ENCODE results near the gene FBXL22. TPM values are rescaled to one million over a fixed set of nuclear protein-coding genes. Genes with fewer than 3 reads are reported as not detected.
"Not testable (repeated sequence)": the region's sequence is repeated elsewhere in the genome, so short reads cannot be mapped to it uniquely, and the experiment has no call there.

FBXL22 gene
- total RNA-seq, 2 donors from 2014 or later = 12.5 to 39.6 TPM

DNA sequence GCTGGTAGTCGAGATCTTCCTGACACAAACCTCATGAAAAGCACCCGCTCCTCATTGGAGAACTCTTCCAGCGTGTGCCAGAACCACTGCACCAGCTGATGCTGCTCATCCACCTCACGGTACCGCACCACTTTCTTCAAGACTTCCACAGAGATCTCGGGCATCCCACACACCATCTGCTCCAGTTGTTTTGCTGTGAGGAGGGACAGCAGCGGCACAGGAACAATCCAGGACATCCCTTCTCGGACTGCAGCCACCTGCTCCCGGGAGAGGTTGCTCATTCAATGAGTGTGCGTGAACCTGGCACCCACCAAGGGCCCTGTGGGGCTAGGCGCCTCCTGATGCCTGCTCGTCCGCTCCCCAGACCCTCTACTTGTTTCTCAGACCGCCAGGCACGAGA lies 15.1 kb downstream of the FBXL22 start:
- Histone ChIP-seq H3K27ac (no peak overlapping the region), H3K36me3 (peaks cover 0 to 8% of the 10 kb centered on the region in 2 donors)

DNA sequence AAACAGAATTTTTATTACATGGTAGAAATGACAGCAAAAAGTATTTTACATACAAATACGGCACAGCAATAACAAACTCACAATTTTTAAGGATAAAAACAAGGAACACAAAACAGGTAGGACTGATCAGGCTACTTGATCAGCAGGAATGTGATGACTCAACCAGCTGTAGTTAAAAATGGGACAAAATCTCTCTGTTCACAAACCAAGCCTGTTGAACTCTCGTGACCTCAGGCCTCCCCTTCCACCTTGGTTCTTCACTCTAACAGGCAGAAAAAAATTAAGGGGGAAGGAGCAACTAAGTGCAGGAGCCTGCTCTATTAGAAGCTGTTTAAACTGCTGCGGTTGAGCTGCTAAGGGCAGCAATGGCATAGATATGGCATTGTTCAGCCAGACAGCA lies 18.7 kb downstream of the FBXL22 start:
- H3K27ac ChIP-seq = no peak overlapping the region
- no peaks in the 10 kb centered on the region for H3K27me3 ChIP-seq (replicated peaks; ENCODE audit: insufficient read depth)
- peaks cover 0 to 8% of the 10 kb centered on the region in 2 donors for H3K36me3 ChIP-seq
- H3K4me3 ChIP-seq = no peak overlapping the region
- intact Hi-C loops (cut with DNase I) = loop anchor here (10.0 kb wide), 1 partner anchor 279 kb away; no protein-coding TSS in a partner anchor
- TF ChIP-seq POLR2AphosphoS5 (IDR thresholded peaks at IDR 0.05) (no peak), POLR2A (IDR thresholded peaks at IDR 0.05) (no peak)
- TF ChIP-seq, protein P1, sequence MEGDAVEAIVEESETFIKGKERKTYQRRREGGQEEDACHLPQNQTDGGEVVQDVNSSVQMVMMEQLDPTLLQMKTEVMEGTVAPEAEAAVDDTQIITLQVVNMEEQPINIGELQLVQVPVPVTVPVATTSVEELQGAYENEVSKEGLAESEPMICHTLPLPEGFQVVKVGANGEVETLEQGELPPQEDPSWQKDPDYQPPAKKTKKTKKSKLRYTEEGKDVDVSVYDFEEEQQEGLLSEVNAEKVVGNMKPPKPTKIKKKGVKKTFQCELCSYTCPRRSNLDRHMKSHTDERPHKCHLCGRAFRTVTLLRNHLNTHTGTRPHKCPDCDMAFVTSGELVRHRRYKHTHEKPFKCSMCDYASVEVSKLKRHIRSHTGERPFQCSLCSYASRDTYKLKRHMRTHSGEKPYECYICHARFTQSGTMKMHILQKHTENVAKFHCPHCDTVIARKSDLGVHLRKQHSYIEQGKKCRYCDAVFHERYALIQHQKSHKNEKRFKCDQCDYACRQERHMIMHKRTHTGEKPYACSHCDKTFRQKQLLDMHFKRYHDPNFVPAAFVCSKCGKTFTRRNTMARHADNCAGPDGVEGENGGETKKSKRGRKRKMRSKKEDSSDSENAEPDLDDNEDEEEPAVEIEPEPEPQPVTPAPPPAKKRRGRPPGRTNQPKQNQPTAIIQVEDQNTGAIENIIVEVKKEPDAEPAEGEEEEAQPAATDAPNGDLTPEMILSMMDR (IDR thresholded peaks at IDR 0.05) = no peak
- no peak for DNase-seq (ENCODE audit: low spot score)
- 84% methylated on average over 3 of the region's 3 CpGs for WGBS
- H3K9me3 ChIP-seq = no peaks in the 10 kb centered on the region
- peaks cover 5% of the 10 kb centered on the region for H3K4me1 ChIP-seq (replicated peaks)

More for the DNA sequence above, 15.1 kb downstream of the FBXL22 start:
- TF ChIP-seq POLR2A (IDR thresholded peaks at IDR 0.05) (no peak), POLR2AphosphoS5 (IDR thresholded peaks at IDR 0.05) (no peak)
- TF ChIP-seq, protein P1 (IDR thresholded peaks at IDR 0.05) = no peak
- Histone ChIP-seq H3K9me3 (no peaks in the 10 kb centered on the region), H3K27me3 (replicated peaks; ENCODE audit: insufficient read depth) (no peaks in the 10 kb centered on the region), H3K4me1 (replicated peaks) (peaks cover 10% of the 10 kb centered on the region), H3K4me3 (no peak overlapping the region)
- no peak for DNase-seq (ENCODE audit: low spot score)
- 94% methylated on average over 15 of the region's 15 CpGs for WGBS
- intact Hi-C loops (cut with DNase I) = loop anchor here (5.0 to 10.0 kb wide), 2 partner anchors 283 to 455 kb away; no protein-coding TSS in a partner anchor

DNA sequence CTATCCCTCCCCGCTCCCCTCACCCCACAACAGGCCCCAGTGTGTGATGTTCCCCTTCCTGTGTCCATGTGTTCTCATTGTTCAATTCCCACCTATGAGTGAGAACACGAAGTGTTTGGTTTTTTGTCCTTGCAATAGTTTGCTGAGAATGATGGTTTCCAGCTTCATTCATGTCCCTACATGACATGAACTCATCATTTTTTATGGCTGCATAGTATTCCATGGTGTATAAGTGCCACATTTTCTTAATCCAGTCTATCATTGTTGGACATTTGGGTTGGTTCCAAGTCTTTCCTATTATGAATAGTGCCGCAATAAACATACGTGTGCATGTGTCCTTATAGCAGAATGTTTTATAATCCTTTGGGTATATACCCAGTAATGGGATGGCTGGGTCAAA lies 20.0 kb downstream of the FBXL22 start:
- over 99% methylated on average over 4 of the region's 4 CpGs for WGBS
- intact Hi-C loops (cut with DNase I) = loop anchor here (10.0 kb wide), 1 partner anchor 278 kb away; no protein-coding TSS in a partner anchor
- H3K4me3 ChIP-seq; H3K27me3 ChIP-seq (replicated peaks; ENCODE audit: insufficient read depth); H3K9me3 ChIP-seq; H3K36me3 ChIP-seq; H3K4me1 ChIP-seq (replicated peaks); H3K27ac ChIP-seq; DNase-seq (ENCODE audit: low spot score): not testable (repeated sequence)

DNA sequence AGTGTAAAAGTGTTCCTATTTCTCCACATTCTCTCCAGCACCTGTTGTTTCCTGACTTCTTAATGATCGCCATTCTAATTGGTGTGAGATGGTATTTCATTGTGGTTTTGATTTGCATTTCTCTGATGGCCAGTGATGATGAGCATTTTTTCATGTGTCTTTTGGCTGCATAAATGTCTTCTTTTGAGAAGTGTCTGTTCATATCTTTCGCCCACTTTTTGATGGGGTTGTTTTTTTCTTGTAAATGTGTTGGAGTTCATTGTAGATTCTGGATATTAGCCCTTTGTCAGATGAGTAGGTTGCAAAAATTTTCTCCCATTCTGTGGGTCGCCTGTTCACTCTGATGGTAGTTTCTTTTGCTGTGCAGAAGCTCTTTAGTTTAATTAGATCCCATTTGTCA lies 20.4 kb downstream of the FBXL22 start:
- H3K4me1 ChIP-seq (replicated peaks); H3K4me3 ChIP-seq; H3K27ac ChIP-seq; DNase-seq (ENCODE audit: low spot score); H3K36me3 ChIP-seq; H3K9me3 ChIP-seq; H3K27me3 ChIP-seq (replicated peaks; ENCODE audit: insufficient read depth): not testable (repeated sequence)
- intact Hi-C loops (cut with DNase I) = loop anchor here (10.0 kb wide), 1 partner anchor 277 kb away; no protein-coding TSS in a partner anchor
- 98% methylated on average over 3 of the region's 3 CpGs for WGBS

DNA sequence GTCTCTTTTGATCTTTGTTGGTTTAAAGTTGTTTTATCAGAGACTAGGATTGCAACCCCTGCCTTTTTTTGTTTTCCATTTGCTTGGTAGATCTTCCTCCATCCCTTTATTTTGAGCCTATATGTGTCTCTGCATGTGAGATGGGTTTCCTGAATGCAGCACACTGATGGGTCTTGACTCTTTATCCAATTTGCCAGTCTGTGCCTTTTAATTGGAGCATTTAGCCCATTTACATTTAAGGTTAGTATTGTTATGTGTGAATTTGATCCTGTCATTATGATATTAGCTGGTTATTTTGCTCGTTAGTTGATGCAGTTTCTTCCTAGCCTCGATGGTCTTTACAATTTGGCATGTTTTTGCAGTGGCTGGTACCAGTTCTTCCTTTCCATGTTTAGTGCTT lies 23.6 kb downstream of the FBXL22 start:
- H3K36me3 ChIP-seq = peaks cover 0 to 10% of the 10 kb centered on the region in 2 donors
- intact Hi-C loops (cut with DNase I); H3K4me3 ChIP-seq; H3K27ac ChIP-seq; DNase-seq (ENCODE audit: low spot score); H3K4me1 ChIP-seq (replicated peaks); H3K9me3 ChIP-seq; H3K27me3 ChIP-seq (replicated peaks; ENCODE audit: insufficient read depth): not testable (repeated sequence)
- no CpG with 5 or more reads among the region's 2 CpGs for WGBS

DNA sequence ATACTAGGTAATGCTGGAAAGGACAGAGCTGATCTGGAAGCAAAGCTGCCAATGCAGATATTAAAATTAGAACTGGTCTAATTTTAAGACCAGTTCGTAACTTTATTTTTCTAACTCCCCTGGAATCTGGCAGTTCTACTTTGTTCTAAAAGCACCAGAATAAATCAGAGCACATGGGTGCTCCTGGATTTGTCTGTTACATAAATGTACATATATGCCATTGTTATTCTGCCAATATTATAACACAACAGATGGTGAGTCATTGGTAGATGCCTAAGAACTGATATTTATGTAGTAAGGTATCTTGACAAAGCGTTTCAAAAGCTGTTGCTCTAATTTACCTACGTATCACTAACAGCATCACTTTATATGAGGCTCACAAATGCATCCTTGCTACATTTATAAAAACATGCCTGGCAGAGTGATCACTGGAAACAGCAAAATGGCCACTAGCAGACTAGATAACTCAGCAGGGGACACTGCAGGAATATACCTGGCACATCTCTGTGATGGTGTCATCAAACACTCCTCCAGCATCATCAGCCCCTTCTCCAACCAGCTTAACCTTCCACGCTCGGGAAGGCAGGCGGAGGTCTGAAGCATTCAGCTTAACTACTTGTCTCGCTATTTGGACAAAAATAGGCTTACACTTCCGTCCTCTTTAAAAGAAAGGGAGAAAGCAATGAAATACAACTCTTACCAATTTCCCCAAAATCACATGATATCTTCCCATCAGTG lies 26.2 kb downstream of the FBXL22 start:
- peaks cover 0 to 10% of the 10 kb centered on the region in 2 donors for H3K36me3 ChIP-seq
- no peak for DNase-seq (ENCODE audit: low spot score)
- 95% methylated on average over 8 of the region's 8 CpGs for WGBS
- intact Hi-C loops (cut with DNase I) = no loop called here
- H3K4me3 ChIP-seq = no peak overlapping the region
- TF ChIP-seq, protein P1 (IDR thresholded peaks at IDR 0.05) = no peak
- TF ChIP-seq POLR2AphosphoS5 (IDR thresholded peaks at IDR 0.05) = no peak
- TF ChIP-seq POLR2A (IDR thresholded peaks at IDR 0.05) = no peak
- H3K27me3 ChIP-seq (replicated peaks; ENCODE audit: insufficient read depth) = no peaks in the 10 kb centered on the region
- no peaks in the 10 kb centered on the region for H3K4me1 ChIP-seq (replicated peaks)
- no peaks in the 10 kb centered on the region for H3K9me3 ChIP-seq
- H3K27ac ChIP-seq = no peak overlapping the region

All from prostate gland (tissue), 2 donors.